ENCODE measurements around the gene MEIS2.

Gene MEIS2

DNA sequence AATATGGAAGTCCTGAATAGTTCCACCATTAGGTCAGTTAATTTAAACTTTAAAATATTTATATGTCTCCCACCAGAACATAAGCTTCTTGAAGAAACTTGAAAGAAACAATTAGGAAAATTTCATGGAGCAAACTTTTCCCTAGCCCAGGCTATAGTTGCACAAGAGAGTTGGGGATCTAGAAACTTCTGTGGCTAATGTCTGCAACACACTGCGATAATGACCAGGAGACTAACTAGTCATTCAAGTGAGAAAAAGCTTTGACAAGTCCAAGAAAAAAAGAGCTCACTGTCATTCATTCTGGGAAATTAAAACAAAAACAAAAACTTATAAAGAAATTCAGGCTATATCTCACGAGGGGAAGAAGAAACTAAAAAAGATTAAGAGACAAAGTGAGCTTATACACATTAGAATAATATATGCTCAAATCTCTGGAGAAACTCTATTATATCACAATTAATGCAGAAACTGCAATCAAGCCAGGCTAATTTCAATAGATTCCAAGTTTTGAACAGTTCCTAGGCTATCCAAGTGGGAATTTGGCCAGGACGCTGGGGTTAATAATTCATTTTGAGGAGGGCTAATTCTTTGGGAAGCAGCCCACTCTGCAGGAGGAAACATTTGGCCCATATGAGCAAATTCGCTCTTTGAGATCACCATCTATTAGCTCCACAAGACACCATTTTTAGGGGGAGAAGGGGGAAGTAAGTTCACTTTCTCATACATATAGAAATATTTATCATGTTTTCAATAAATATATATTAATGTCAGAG, 134.6 kb downstream of the MEIS2 start:
- no peak for DNase-seq (ENCODE audit: low spot score)

DNA sequence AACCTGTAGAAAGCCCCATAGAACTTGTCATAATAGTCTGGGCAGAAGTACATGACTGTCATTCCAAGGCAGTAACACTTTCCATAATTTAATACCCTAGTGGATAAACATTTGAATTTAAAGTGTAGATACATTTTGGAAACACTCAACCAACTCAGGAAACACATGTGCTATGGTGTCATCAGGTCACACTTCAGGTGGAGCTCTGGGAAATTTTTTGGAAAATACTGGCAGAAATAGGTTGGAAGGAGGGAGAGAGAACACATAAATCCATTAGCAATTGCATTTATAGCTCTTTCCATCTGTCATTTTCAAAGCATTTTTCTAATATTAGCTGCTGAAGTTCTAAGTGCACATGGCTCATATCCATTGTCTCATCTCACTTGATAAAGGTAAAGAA, 135.7 kb downstream of the MEIS2 start:
- DNase-seq (ENCODE audit: low spot score) = no peak

DNA sequence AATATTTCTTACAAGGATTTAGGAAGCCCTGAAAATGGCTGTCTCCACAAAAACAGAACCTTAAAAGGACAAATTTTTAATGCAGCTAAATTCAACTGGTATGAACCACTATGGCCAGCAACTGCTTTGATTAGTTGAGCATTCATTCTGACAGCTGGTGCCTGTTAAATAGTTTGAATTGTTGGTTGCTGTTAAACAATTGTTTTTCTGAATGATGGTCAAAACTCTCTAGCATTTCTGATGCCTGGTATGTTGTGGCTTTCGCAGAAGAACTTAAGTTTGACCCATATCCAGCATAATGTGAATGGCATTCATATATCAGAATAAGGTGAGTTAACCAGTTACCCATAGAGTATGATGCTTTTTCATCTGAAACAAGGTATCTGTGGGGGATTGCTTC, 138.4 kb downstream of the MEIS2 start:
- no peak for DNase-seq (ENCODE audit: low spot score)

DNA sequence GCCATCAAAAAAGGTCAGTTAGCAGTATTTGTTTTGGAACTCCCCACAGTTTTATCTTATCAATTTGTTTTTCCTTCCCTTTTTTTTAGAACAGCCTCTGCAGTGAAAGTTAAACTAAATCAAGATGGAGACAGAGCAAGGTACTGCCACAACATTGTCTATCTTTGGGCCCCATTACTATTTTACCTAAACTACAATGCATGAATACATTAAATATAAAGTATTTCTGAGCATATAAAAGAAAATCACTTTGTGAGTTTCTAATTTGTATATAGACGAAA, 139.5 kb downstream of the MEIS2 start:
- no peak for DNase-seq (ENCODE audit: low spot score)

DNA sequence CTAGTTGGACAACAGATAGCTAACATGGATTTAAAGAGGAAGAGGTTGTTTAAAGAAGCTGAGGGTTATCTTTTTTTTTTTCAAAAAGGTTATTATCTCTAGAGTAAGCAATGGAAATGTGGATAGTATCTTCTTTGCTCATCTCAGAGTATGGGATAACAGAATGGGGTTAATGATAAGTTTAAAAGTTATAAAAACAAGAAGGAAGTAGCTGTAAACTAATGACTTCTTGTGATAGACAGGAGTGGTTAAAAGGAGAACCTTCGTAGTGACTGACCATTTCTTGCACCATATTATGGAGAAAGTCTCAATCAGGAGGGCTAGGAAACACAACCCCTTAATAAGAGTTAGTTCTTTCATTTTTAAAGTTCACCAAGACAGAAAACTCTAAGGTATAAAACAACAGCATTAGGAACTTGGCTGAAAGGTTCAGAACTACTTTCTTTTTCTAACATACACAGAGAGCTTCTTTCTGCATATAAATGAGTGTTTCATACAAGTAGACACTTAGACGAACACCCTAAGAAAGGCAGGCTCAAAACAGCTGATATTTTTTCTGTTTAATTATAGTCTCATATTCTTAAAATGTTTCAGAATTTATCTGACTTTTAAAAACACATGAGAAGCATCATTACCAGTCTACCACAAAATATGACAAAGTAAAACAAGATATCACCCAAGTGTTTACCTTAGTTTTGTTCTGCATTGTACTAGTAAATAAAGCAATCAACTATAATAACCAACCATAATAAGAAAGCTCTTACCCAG, 140.0 kb downstream of the MEIS2 start:
- DNase-seq (ENCODE audit: low spot score) = no peak

DNA sequence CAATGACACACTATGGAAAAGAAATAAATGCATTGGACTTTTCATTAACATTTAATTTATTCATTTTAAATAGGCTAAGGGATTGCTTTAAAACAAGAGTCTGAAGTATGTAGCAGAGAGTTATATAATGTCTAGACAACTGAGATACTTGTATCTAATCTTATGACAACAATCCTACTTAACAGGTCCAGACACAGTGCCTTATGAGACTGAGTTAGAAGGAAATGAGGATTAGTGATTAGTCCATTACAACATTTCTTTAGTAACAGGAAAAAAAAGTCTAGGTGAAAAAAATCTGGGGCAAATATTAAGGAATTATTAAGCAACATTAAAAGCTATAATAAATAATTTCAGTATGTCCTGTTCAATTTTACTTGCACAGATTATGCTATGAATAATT, 140.6 kb downstream of the MEIS2 start:
- no peak for DNase-seq (ENCODE audit: low spot score)

DNA sequence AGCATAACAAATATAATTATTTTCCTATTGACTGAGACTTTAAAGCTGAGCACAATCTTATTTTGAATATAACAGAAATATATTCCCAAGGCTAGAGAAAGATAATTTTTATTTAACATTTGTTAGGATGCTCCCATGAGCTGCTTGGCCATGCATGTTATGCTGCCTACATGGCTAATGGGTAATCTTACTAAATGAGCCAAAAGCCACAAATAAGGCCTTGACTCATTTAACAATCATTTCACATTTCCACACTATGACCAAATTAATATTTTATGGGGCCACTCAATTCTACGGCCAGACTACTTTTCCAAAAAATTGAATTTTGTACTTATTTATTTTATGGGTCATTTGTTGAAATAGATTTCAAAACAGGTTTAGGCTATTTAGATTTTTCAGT, 141.7 kb downstream of the MEIS2 start:
- DNase-seq (ENCODE audit: low spot score) = no peak

DNA sequence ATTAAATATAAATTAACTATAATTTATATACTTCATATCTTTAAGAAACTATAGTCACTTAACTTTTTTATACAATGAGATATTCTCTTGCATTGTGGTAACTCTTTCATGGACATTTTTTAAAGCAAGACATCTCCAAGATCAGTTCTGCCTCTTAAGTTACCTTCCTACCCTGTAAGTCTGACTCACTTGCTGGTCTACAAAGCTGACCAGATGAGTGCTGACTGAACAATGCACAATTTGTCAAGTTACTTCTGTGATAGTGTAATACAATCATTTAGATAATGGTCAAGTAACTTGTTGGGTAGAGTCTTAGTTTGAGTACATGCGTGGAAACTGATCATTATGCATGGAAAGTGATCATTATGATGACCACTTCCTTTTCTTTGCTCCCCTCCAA, 145.9 kb downstream of the MEIS2 start:
- DNase-seq (ENCODE audit: low spot score) = no peak

DNA sequence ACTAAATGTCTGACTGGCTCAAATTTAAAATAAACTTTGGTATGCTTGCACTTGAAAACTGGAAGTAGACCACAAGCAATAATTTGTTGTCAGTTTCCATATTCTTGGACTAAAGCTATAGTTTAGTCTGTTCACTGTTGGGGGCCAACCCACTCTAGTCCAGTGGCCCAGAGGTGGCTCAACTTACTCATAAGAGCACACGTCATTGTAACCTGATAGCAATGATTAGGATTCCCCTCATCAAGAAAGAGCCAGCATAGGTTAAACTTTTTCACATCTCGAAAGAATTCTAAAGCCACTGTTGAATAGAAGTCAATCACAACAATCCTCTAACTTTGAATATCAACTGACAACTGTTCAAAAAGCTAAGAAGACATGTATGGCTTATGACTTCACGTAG, 147.0 kb downstream of the MEIS2 start:
- no peak for DNase-seq (ENCODE audit: low spot score)

DNA sequence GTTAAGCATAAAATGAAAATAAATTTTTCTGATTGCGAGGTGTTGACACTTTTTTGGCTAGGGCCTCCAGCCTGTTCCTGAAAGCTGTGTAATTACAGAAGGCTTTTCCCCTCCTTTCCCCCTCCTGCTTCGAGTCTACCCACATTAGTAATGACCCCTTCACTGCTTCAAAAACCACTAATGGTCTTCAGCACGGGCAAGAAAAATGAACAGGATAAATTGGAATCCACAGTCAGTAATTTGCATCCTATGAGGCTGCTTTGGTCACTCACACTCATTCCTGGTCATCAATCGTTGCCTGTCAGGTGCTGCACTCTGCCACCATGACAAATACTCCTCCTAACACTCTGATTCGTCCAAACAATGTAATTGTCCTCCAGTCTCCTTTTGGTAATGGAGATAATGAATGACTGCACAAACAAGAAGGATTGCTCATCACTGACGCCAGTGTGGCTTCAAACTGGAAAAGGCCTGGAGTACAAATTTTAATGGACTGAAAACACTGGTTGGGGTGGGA, 148.6 kb downstream of the MEIS2 start:
- DNase-seq (ENCODE audit: low spot score) = no peak

DNA sequence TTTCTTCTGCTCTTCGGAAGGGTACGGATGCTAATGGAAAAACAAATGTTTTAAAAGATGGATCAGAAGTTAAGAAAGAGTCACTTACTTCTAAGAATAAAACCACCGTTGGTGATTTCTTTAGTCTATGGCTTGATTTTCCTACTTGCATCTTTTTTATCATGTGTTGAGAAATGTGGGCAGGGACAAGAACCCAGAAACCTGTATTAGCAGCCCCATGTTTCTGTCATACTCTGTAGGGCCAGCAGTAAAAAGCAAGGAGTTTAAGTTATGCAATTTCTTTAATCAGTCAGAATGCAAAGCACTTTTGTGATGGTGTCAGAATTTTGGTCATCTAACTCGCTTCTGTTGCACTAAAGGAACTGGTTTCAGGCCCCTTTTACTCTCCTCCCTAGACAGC, 150.0 kb downstream of the MEIS2 start:
- DNase-seq (ENCODE audit: low spot score) = no peak

DNA sequence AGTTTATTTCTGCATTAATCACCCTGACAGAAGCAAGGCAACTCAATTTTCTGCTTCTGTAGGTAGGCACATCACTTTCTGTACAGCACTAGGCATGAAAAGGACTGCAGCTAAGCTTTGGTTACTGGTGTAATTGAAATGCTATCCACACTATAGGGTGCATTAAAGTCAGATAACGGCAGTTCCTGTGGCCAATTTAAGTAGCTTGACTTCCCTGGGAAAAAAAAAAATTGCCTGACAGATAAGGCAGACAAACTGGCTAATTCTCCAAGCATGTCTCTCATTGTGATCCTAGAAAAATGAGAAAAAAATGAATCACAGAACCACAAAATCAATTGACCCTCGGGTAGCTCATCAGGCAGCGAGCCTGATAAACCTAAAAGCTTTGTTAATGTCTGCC, 151.4 kb downstream of the MEIS2 start:
- no peak for DNase-seq (ENCODE audit: low spot score)

DNA sequence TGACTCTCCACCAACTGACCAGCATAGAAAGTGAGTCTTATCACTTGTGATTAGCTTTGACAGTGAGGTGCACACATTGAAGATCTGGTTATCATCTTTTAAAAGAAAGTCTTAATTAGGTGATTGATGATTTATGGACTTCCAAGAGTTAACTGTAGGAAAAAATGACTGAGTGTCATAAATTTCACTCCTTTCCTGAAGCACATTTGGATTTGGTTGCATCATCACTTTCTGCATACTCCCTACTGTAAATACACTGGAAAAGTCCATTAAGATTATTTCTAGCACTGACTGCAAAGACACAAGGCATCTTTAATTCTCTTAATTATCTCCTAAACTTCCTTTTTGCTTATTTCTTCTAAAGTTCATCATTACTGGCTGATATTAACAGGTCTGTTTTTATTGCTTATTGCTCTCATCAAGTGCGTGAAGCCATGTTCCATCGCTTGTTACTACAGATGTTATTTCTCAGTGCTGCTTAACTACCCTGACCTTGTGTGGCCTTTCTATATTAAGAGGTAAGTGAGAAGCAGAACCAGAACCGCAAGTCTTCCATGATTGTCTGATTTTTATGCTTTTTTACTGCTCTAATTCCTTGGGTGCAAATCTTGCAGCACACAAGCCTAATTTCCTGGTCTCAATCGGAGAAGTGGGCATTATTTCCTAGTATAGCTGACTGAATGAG, 153.2 kb downstream of the MEIS2 start:
- no peak for DNase-seq (ENCODE audit: low spot score)

DNA sequence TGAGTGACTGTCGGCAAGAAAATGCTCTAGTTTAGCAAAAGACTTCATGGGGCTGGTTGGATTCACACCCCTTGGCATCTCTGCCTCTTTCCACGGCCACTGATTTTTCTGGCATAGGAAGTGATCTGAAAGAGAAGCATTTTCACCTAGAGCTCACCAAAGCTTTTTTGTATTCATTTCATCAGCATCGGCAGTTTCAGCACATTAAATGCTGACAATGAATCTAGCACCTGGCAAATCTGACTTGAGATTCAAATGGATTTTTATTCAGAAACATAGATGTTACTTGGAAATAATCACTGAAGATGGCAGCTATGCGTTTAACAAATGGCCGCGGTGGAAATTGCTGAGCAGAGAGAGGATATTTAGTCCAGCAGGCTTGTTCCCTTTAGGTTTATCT, 155.9 kb downstream of the MEIS2 start:
- no peak for DNase-seq (ENCODE audit: low spot score)

DNA sequence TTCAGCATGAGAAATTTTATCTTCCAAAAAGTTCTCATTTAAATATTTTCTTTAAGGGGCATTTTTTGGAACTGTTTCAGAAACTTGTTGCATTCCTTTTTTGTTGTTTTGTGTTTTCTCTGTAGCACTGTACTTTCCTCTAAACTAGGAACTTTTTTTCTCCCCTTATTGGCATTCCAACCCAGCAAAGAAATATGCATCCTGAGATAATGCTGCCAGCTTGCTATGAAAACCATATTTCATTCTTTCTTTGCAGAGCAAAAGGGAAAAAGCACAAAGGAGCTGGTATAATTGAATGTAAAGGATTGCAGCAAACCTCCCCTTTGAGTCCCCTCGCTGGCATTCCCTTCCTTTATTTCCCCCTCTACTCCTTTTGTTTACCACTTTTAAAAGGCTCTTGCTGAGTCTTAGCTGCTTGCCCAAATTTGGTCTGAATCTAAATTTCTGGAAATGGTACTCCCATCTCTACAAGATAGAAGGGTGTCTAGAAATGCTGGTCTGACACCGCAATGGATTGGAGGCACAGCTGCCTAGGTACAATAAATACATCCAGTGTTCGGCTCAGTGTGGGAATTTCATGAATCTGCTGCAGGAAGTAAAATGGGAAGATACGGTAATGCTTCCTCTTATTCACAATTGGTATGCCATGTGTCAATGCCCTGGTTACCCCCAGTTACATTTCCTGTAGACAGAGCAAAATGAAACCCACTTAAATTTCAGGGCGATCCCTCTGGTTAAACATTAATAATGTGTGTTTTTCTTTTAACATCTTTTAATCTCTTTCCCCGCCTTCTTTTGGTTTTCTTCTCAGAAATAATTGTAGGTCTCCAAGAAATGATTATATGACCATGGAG, 156.6 kb downstream of the MEIS2 start:
- DNase-seq (ENCODE audit: low spot score) = no peak

DNA sequence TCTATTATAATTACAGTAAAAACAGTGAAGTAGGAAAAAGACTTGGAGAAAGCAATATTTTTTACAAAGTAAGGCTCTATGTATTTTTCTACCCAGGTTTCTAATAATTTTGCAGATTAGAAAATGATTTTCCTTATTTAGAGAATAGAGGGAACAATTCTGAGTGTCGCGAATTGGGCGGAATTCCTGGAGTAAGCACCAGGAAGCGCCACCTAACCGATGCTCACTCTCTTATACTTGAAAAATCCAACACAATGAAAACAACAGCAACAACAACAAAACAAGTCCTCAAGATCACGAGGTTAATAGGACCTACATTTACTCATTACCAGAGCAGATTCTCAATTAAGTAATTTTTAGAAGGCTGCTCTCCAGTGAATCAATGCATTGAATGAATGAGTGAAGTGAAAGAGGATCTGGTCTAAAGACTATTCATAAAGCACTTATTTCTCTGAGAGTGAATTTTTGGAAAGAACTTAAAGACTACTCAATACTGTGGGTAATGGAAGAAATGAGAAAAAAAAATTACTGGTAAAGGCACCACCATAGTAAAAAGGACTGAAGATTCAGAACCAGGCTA, 158.0 kb downstream of the MEIS2 start:
- DNase-seq (ENCODE audit: low spot score) = no peak

DNA sequence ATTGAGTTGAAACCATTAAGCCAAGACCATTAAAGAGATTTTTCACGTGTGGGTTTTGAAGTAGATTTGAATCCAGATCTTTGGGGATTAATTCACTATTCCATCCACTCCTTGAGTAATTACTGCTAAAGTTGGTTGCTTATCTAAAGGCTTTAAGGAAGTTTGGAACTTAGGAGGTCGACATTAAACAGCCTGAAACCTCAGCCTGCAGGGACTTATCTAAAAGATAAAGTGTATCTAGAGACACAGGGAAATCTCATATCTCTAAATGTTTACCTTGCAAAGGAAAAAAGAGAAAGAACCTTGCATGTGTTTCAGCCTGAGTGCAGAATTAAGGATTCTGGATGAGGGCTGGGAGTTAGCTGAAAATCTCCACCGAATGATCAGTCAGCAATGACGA, 158.6 kb downstream of the MEIS2 start:
- DNase-seq (ENCODE audit: low spot score) = no peak

DNA sequence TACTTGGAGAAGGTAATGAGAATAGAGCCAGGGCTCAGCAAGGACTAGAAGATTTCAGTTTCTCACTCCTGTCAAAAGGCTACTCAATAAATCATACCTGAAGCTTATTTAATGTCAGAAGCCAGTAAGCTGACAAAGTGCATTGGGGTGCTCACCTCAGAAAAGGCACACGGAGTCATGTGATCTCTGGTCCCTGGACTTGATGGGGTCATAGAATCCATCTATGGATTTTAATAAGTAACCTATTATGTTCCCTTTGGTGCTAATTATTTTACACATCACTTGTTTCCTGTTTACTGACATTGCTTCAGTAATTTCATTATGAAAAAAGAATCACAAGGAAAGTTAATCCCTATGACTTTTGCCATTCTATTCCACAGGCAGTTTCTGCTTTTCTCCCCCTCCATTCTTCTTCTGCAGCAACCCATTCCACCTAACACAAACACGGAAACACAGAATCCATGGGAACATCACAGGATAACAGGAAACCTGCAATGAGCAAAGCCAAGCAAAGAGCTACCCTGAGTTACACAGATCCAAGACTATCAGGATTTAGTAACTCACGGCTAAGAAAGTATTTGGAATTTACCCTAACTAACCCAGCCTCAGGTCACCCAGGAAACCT, 159.6 kb downstream of the MEIS2 start:
- no peak for DNase-seq (ENCODE audit: low spot score)

DNA sequence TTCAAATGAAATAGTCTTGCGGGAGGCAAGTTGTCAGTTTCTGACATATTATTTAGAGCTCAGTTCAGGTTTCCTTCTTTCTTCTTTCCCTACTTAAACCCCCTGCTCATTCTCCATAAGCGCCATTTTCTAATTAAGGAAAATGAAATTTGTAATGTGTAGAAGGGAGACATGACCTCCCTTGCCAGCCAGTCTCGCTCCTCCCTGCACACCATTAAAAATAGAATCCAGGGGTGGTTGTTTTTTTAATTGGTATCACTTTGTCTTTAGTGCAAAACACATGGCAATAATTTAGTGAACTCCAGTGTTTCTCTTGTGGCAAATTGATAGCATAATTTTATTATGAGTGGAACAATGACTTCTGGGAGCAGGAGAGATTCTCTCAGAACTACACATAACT, 160.1 kb downstream of the MEIS2 start:
- no peak for DNase-seq (ENCODE audit: low spot score)

DNA sequence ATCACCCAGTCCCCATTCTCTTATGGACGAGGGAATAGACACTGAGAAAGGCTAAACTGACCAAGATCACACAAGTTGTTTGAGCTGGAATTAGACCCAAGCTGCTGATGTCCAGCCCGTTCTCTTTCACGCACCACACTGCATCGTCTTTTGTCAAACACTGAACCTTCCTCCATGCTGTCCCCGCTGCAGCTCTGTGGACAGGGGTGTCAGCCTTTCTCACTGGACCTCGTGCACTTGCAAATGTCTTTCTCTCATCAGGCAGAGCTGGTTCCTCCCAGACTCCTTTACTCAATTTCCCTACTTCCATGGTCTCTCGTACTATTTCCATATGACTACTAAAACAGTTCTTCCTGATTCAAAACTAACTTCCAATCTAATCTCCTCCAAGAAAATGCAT, 161.6 kb downstream of the MEIS2 start:
- no peak for DNase-seq (ENCODE audit: low spot score)

DNA sequence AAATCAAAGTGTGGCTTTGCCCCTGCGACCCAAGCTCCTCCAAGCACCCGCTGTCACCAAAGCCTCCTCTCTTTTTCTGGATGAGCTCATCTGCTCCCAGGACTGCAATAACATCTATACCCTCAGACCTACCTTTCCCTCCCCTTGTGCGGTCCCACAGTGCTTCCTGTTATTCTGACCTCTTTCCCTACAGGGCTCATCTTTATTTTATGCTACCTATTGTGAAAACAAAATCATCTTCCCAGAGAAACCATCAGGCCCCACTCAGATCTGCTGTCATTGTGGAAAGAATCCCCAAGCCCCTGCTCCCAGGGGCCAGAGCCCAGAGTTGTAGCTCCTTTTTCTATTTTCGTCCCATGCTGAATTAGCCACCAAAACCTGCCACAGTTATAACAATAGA, 162.2 kb downstream of the MEIS2 start:
- no peak for DNase-seq (ENCODE audit: low spot score)

Measured in D341Med (cell line).